GM18868 (cell line): ENCODE measurements around the gene MKI67.

Experiments used
- ATAC-seq: cut with Tn5 transposase; IDR thresholded peaks from one replicate; pipeline ENCODE4 v1.9.1; 2021; ENCODE audit warnings: mild to moderate bottlenecking, moderate library complexity; ENCODE audit not compliant: unreplicated experiment

MKI67 gene

GRCh38 chr10:128056303-128057050 is 69.7 kb downstream of the MKI67 start:
- ATAC-seq = no peak

- ATAC-seq = no peak
These were observed 71.0 kb downstream of the MKI67 start for GRCh38 chr10:128055061-128055868.

- no peak for ATAC-seq
These were observed 71.9 kb downstream of the MKI67 start for GRCh38 chr10:128054163-128054970.

- no peak for ATAC-seq
These were observed 72.9 kb downstream of the MKI67 start for GRCh38 chr10:128053356-128053755.

GRCh38 chr10:128052696-128053095 is 73.5 kb downstream of the MKI67 start:
- no peak for ATAC-seq

- no peak for ATAC-seq
These were observed 74.7 kb downstream of the MKI67 start for GRCh38 chr10:128051548-128051947.

GRCh38 chr10:128050936-128051335 is 75.3 kb downstream of the MKI67 start:
- ATAC-seq = no peak

DNA sequence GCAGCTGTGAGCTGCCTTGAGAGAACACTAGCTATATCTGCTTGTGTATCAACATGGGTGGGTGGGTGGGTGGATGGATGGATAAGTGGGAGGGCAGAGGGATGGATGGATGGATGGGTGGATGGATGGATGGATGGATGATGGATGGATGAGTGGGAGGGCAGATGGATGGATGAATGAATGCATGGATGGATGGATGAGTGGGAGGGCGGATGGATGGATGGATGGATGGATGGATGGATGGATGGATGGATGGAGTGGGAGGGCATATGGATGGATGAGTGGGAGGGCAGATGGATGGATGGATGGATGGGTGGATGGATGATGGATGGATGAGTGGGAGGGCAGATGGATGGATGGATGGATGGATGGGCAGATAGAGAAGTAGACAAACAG is 76.1 kb downstream of the MKI67 start:
- ATAC-seq = no peak

DNA sequence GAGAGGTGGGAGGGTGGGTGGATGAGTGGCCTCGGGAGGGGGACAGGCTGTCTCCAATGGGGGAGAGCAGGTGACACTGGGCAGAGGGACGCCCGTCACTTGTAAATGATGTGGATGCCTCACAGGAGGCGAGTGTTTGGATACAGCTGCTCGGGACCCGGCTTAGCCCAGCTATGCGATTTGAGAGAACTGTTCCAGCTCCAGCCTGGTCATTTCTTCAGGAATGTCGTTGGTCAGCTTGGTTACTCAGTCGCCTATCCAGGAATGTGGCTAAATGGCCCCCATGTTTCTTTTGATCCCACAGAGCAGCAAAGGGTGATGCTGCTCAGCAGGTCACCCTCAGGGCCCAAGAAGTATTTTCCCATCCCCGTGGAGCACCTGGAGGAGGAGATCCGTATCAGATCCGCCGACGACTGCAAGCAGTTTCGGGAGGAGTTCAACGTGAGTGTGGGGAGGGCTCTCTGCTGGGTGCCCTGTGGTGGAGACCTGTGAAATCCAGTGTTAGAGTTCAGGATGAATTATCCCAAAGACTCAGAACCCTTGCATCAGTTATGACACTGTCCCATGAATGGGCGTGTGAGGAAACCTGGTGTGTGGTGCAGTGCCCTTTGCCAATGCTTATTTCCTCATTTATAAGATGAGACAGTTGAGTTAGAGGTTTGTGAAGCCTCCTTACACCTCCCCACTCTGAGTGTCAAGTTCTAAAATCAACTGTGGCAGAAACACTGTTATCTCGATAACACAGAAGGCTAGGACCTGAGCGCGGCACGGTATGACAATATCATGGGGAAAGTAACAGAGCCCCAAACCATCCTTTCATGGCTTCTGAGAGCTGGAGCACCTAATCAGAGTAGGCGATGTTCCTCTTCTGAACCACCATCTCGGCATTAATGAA is 76.8 kb downstream of the MKI67 start:
- no peak for ATAC-seq

DNA sequence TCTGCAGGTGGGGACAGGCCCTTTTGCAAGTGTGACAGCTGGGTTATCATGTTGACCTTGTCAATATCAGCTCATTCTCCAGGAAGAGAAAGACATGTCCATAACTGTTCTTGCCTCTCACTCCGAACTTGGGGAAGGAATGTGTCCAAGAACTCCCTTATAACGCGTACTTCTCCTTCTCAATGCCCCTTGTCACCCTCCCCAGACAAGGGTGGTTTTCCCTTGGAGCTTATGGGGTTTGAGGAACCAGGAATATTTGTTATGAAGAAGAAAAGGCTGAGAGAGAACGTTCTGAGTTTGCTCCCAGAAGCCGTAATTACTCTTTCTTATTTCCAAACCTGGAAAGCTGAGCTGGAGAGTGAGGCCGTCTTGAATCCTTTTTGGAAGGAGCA is 77.4 kb downstream of the MKI67 start:
- no peak for ATAC-seq

GRCh38 chr10:128047991-128048818 is 78.0 kb downstream of the MKI67 start:
- ATAC-seq = peak; percentile 23

- ATAC-seq = peak; percentile 98
These were observed 78.9 kb downstream of the MKI67 start for GRCh38 chr10:128047351-128047750.

DNA sequence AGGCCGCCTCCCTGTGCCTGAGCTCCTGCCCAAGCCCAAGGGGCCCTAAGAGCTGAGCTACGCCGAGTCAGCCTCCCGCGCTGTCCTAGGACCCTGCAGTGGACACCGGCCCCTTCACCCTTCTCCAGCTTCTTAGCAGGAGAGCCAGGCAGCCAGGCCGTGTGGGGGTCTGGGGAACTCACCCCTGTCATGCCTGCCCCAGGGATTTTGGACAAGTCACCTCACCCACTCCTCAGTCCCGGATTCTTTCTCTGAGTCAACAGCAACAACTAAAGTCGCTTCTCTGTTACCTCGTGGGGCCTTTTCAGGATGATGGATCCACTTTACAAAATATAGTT is 79.3 kb downstream of the MKI67 start:
- ATAC-seq = peak; percentile 0
